ENCODE results near the gene CFAP251.

CFAP251 gene

GRCh38 chr12:121908702-121909101 is 9.7 kb upstream of the CFAP251 start:
- H3K4me3 ChIP-seq (ENCODE audit: severe bottlenecking): no peak overlapping the region
- no peak overlapping the region for H3K27ac ChIP-seq (ENCODE audit: poor library complexity, severe bottlenecking)
- no peaks in the 10 kb centered on the region for H3K27me3 ChIP-seq (ENCODE audit: insufficient read depth, poor library complexity, severe bottlenecking)
- no peaks in the 10 kb centered on the region for H3K4me1 ChIP-seq (ENCODE audit: insufficient read depth, poor library complexity, severe bottlenecking)
- DNase-seq (ENCODE audit: low spot score) (no peak), ATAC-seq (ENCODE audit: low read depth) (no peak)
- no peaks in the 10 kb centered on the region for H3K9me3 ChIP-seq (ENCODE audit: severe bottlenecking)
- peaks cover 71% of the 10 kb centered on the region for H3K36me3 ChIP-seq (ENCODE audit: low read depth)
- no peak for TF ChIP-seq CTCF (IDR thresholded peaks at IDR 0.05; ENCODE audit: poor library complexity, severe bottlenecking)

GRCh38 chr12:121911824-121912585 is 6.4 kb upstream of the CFAP251 start:
- no peak overlapping the region for H3K4me3 ChIP-seq (ENCODE audit: severe bottlenecking)
- DNase-seq (ENCODE audit: low spot score) (no peak), ATAC-seq (ENCODE audit: low read depth) (no peak)
- no peaks in the 10 kb centered on the region for H3K4me1 ChIP-seq (ENCODE audit: insufficient read depth, poor library complexity, severe bottlenecking)
- H3K27ac ChIP-seq (ENCODE audit: poor library complexity, severe bottlenecking): no peak overlapping the region
- no peaks in the 10 kb centered on the region for H3K27me3 ChIP-seq (ENCODE audit: insufficient read depth, poor library complexity, severe bottlenecking)
- H3K36me3 ChIP-seq (ENCODE audit: low read depth): peaks cover 77% of the 10 kb centered on the region
- H3K9me3 ChIP-seq (ENCODE audit: severe bottlenecking): no peaks in the 10 kb centered on the region
- no peak for TF ChIP-seq CTCF (IDR thresholded peaks at IDR 0.05; ENCODE audit: poor library complexity, severe bottlenecking)

GRCh38 chr12:121915841-121916321 is 2.5 kb upstream of the CFAP251 start:
- DNase-seq (ENCODE audit: low spot score): no peak
- H3K4me1 ChIP-seq (ENCODE audit: insufficient read depth, poor library complexity, severe bottlenecking): peaks cover 3% of the 10 kb centered on the region
- H3K36me3 ChIP-seq (ENCODE audit: low read depth): peaks cover 60% of the 10 kb centered on the region
- TF ChIP-seq CTCF (IDR thresholded peaks at IDR 0.05; ENCODE audit: poor library complexity, severe bottlenecking): no peak
- no peak overlapping the region for H3K4me3 ChIP-seq (ENCODE audit: severe bottlenecking)
- H3K27me3 ChIP-seq (ENCODE audit: insufficient read depth, poor library complexity, severe bottlenecking): no peaks in the 10 kb centered on the region
- peak overlapping the region; percentile 33 for H3K27ac ChIP-seq (ENCODE audit: poor library complexity, severe bottlenecking)
- no peaks in the 10 kb centered on the region for H3K9me3 ChIP-seq (ENCODE audit: severe bottlenecking)
- ATAC-seq (ENCODE audit: low read depth): no peak

- H3K4me1 ChIP-seq (ENCODE audit: insufficient read depth, poor library complexity, severe bottlenecking): peaks cover 3% of the 10 kb centered on the region
- no peaks in the 10 kb centered on the region for H3K27me3 ChIP-seq (ENCODE audit: insufficient read depth, poor library complexity, severe bottlenecking)
- DNase-seq (ENCODE audit: low spot score) (no peak), ATAC-seq (ENCODE audit: low read depth) (peak; percentile 42; the same call in 2 of the 3 replicates)
- H3K27ac ChIP-seq (ENCODE audit: poor library complexity, severe bottlenecking): peak overlapping the region; percentile 33
- peaks cover 52% of the 10 kb centered on the region for H3K36me3 ChIP-seq (ENCODE audit: low read depth)
- TF ChIP-seq CTCF (IDR thresholded peaks at IDR 0.05; ENCODE audit: poor library complexity, severe bottlenecking): peak; percentile 52
- no peaks in the 10 kb centered on the region for H3K9me3 ChIP-seq (ENCODE audit: severe bottlenecking)
- no peak overlapping the region for H3K4me3 ChIP-seq (ENCODE audit: severe bottlenecking)
Measured at GRCh38 chr12:121916719-121917118, 1.7 kb upstream of the CFAP251 start.

- Histone ChIP-seq H3K4me1 (ENCODE audit: insufficient read depth, poor library complexity, severe bottlenecking) (peaks cover 3% of the 10 kb centered on the region), H3K4me3 (ENCODE audit: severe bottlenecking) (peak overlapping the region; percentile 22), H3K27me3 (ENCODE audit: insufficient read depth, poor library complexity, severe bottlenecking) (no peaks in the 10 kb centered on the region), H3K36me3 (ENCODE audit: low read depth) (peaks cover 43% of the 10 kb centered on the region), H3K9me3 (ENCODE audit: severe bottlenecking) (no peaks in the 10 kb centered on the region), H3K27ac (ENCODE audit: poor library complexity, severe bottlenecking) (peak overlapping the region; percentile 43)
- no peak for TF ChIP-seq CTCF (IDR thresholded peaks at IDR 0.05; ENCODE audit: poor library complexity, severe bottlenecking)
- no peak for DNase-seq (ENCODE audit: low spot score)
- ATAC-seq (ENCODE audit: low read depth): peak; percentile 7; the same call in 1 of the 3 replicates
Measured at GRCh38 chr12:121918679-121919038, 267 bp downstream of the CFAP251 start.
